ENCODE results near the gene LHX4. TPM values are rescaled to one million over a fixed set of nuclear protein-coding genes. Genes with fewer than 3 reads are reported as not detected.

Gene LHX4
- total and polyA plus RNA-seq, 9 of the 15 experiments (the other 6 are each of a cell fraction or from before 2014, with no cell fraction given), result 0.01 to 0.11 (median 0.07) TPM; not detected in 5

DNA sequence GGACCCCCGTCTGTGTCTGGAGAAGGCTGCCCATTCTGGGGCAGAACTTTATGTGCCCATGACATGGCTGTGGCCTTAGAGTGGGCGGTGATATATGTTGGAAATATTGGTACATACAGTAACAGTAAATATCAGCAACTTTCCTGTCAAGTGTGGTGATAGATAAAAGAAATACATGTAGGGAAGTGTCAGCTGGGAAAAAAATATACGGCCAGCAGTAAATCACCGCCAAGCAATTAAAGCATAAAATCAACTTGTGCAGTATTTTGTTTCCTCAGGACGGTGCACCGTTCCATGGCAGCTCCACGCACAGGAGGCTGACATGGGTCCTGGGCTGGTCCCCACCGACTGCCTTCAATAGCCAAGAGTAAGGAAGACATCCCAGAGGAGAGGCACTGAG, 27.4 kb downstream of the LHX4 start:
- H3K27me3 ChIP-seq (ENCODE audit: control insufficient read depth in 2 of 2, insufficient read depth in 2 of 2, low read length in 2 of 2), result peaks cover 47 to 75% of the 10 kb centered on the region in 2 experiments; a peak in 4 of 5 replicates
- CTCF ChIA-PET (ENCODE audit: low intra/inter-chr PET ratio), result interaction anchor here (0.6 kb wide), 1 partner anchor 125 kb away, joined by 3 read pairs; no protein-coding TSS in a partner anchor

More for the DNA sequence above, 27.4 kb downstream of the LHX4 start:
- H3K36me3 ChIP-seq (ENCODE audit: control insufficient read depth, insufficient read depth, low read length), result no peaks in the 10 kb centered on the region
- no peaks in the 10 kb centered on the region for H3K9me1 ChIP-seq (ENCODE audit: control insufficient read depth, insufficient read depth, low read length)
- intact Hi-C loops (cut with micrococcal nuclease), result no loop called here
- TF ChIP-seq, protein P1, sequence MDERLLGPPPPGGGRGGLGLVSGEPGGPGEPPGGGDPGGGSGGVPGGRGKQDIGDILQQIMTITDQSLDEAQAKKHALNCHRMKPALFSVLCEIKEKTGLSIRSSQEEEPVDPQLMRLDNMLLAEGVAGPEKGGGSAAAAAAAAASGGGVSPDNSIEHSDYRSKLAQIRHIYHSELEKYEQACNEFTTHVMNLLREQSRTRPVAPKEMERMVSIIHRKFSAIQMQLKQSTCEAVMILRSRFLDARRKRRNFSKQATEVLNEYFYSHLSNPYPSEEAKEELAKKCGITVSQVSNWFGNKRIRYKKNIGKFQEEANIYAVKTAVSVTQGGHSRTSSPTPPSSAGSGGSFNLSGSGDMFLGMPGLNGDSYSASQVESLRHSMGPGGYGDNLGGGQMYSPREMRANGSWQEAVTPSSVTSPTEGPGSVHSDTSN (CRISPR knock-in tag; IDR thresholded peaks at IDR 0.05; ENCODE audit: low read depth), result no peak
- TF ChIP-seq, protein P1 (tag; conservative IDR thresholded peaks at IDR 0.05; ENCODE audit: low read depth), result peak; percentile 80
- TF ChIP-seq TARDBP (IDR thresholded peaks at IDR 0.05) (no peak), MEIS2 (IDR thresholded peaks at IDR 0.05; ENCODE audit: partially characterized antibody) (peak; percentile 60)
- TF ChIP-seq, protein P2, sequence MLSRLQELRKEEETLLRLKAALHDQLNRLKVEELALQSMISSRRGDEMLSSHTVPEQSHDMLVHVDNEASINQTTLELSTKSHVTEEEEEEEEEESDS (CRISPR knock-in tag; IDR thresholded peaks at IDR 0.05), result no peak
- TF ChIP-seq, protein P3, sequence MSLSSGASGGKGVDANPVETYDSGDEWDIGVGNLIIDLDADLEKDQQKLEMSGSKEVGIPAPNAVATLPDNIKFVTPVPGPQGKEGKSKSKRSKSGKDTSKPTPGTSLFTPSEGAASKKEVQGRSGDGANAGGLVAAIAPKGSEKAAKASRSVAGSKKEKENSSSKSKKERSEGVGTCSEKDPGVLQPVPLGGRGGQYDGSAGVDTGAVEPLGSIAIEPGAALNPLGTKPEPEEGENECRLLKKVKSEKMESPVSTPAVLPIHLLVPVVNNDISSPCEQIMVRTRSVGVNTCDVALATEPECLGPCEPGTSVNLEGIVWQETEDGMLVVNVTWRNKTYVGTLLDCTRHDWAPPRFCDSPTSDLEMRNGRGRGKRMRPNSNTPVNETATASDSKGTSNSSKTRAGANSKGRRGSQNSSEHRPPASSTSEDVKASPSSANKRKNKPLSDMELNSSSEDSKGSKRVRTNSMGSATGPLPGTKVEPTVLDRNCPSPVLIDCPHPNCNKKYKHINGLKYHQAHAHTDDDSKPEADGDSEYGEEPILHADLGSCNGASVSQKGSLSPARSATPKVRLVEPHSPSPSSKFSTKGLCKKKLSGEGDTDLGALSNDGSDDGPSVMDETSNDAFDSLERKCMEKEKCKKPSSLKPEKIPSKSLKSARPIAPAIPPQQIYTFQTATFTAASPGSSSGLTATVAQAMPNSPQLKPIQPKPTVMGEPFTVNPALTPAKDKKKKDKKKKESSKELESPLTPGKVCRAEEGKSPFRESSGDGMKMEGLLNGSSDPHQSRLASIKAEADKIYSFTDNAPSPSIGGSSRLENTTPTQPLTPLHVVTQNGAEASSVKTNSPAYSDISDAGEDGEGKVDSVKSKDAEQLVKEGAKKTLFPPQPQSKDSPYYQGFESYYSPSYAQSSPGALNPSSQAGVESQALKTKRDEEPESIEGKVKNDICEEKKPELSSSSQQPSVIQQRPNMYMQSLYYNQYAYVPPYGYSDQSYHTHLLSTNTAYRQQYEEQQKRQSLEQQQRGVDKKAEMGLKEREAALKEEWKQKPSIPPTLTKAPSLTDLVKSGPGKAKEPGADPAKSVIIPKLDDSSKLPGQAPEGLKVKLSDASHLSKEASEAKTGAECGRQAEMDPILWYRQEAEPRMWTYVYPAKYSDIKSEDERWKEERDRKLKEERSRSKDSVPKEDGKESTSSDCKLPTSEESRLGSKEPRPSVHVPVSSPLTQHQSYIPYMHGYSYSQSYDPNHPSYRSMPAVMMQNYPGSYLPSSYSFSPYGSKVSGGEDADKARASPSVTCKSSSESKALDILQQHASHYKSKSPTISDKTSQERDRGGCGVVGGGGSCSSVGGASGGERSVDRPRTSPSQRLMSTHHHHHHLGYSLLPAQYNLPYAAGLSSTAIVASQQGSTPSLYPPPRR (CRISPR knock-in tag; IDR thresholded peaks at IDR 0.05; ENCODE audit: borderline replicate concordance), result no peak
- in situ Hi-C loops (cut with MboI), result loop anchor here (25.0 kb wide), 1 partner anchor 905 kb away; no protein-coding TSS in a partner anchor
- H3K9ac ChIP-seq (ENCODE audit: insufficient read depth in 1 of 2, low read depth in 2 of 2, low read length in 2 of 2), result no peak overlapping the region
- H3K4me1 ChIP-seq (replicated peaks in 1 of 2; ENCODE audit: control insufficient read depth in 2 of 2, insufficient read depth in 2 of 2, low read length in 2 of 2), result peaks cover 0 to 35% of the 10 kb centered on the region in 2 experiments; a peak in 2 of 5 replicates
- POLR2A ChIA-PET, result interaction anchor here (0.6 kb wide), 1 partner anchor 26 kb away, joined by 3 read pairs; no protein-coding TSS in a partner anchor
- no TSS peak for BruUV-seq (replicated peaks)
- FAIRE-seq, result no peak
- WGBS (ENCODE audit: insufficient coverage, low coverage, missing lambda C conversion rate), result 8% methylated on average over 8 of the region's 8 CpGs
- no peaks in the 10 kb centered on the region; the same call in 1 of the 2 replicates for H4K20me1 ChIP-seq (replicated peaks; ENCODE audit: control insufficient read depth, insufficient read depth, low read length)
- H3K79me2 ChIP-seq (ENCODE audit: control insufficient read depth, insufficient read depth, low read length), result no peaks in the 10 kb centered on the region
- no peak for DNase-seq (ENCODE audit: extremely low read depth in 1 of 4, low spot score in 3 of 4)
- no peak overlapping the region for H3K27ac ChIP-seq (ENCODE audit: extremely low read depth, low read depth, low read length)
- H3K4me2 ChIP-seq (ENCODE audit: insufficient read depth, low read length), result no peak overlapping the region
- no peak overlapping the region for H2AFZ ChIP-seq (ENCODE audit: low read depth, low read length)
- ATAC-seq, result no peak
- H3K9me3 ChIP-seq (replicated peaks; ENCODE audit: control insufficient read depth, insufficient read depth, low read depth, low read length), result no peaks in the 10 kb centered on the region
- no peak overlapping the region for H3K4me3 ChIP-seq

Measured in K562 (cell line).